CD4-positive, alpha-beta memory T cell (primary cell): ENCODE results near the gene HOXB3. TPM values are rescaled to one million over a fixed set of nuclear protein-coding genes. Genes with fewer than 3 reads are reported as not detected.

Experiments used
- CTCF ChIA-PET: fragments of 350-600 bp; sonication (Branson Sonifier 250); formaldehyde crosslinking; loops from one replicate; lab custom pipeline; 2021; ENCODE audit warnings: inconsistent platforms; ENCODE audit not compliant: partially characterized antibody; lab: Charles Lee
- POLR2A ChIA-PET: fragments of 350-600 bp; sonication (Branson Sonifier 250); formaldehyde crosslinking; loops from one replicate; lab custom pipeline; 2021; ENCODE audit not compliant: partially characterized antibody; lab: Charles Lee
- DNase-seq, 5 donors: peaks; one replicate each; pipeline versions ENCODE4 v3.0.0 to v3.0.0-alpha.2; 2020 to 2022; ENCODE audit warnings: mixed read lengths in 1 of 5
- H3K27ac ChIP-seq: one replicate; pipeline ENCODE4 v1.7.0; 2013; ENCODE audit warnings: low read depth, low read length
- H3K27me3 ChIP-seq: 2 replicates; pipeline ENCODE4 v1.7.0; 2013; ENCODE audit warnings: mild to moderate bottlenecking, low read length, moderate library complexity; ENCODE audit not compliant: insufficient read depth
- H3K36me3 ChIP-seq: 2 replicates; pipeline ENCODE4 v1.7.0; 2013; ENCODE audit warnings: mild to moderate bottlenecking, low read length, moderate library complexity; ENCODE audit not compliant: insufficient read depth
- H3K4me1 ChIP-seq: 2 replicates; pipeline ENCODE4 v1.7.0; 2013; ENCODE audit warnings: mild to moderate bottlenecking, low read length, moderate library complexity; ENCODE audit not compliant: insufficient read depth
- H3K4me3 ChIP-seq, 2 donors: one replicate each; pipeline ENCODE4 v1.7.0; 2013; ENCODE audit warnings: low read length in 2 of 2, mild to moderate bottlenecking in 1 of 2
- H3K9me3 ChIP-seq, 2 donors: one replicate each; pipeline ENCODE4 v1.7.0; 2013; ENCODE audit warnings: low read length in 2 of 2, control low read depth in 1 of 2; ENCODE audit not compliant: control insufficient read depth in 1 of 2
- H3K27ac Mint-ChIP-seq, 7 donors: one replicate each; pipeline ENCODE4 v1.8.0; 2020 to 2021; ENCODE audit warnings: mixed read lengths in 7 of 7, mild to moderate bottlenecking in 6 of 7, inconsistent platforms in 3 of 7, moderate library complexity in 3 of 7
- H3K27me3 Mint-ChIP-seq, 2 donors: one replicate each; pipeline ENCODE4 v1.8.0; 2020 to 2021; ENCODE audit warnings: mixed read lengths in 2 of 2
- H3K36me3 Mint-ChIP-seq, 2 donors: one replicate each; pipeline ENCODE4 v1.8.0; 2020 to 2021; ENCODE audit warnings: mixed read lengths in 2 of 2, inconsistent platforms in 1 of 2, mild to moderate bottlenecking in 1 of 2
- H3K4me1 Mint-ChIP-seq, 4 donors: one replicate each; pipeline ENCODE4 v1.8.0; 2020 to 2021; ENCODE audit warnings: mixed read lengths in 4 of 4, mild to moderate bottlenecking in 1 of 4
- H3K4me3 Mint-ChIP-seq, 8 donors: one replicate each; pipeline ENCODE4 v1.8.0; 2020 to 2021; ENCODE audit warnings: mixed read lengths in 8 of 8, mild to moderate bottlenecking in 7 of 8, moderate library complexity in 6 of 8, inconsistent platforms in 3 of 8
- H3K9me3 Mint-ChIP-seq, 8 donors: one replicate each; pipeline ENCODE4 v1.8.0; 2020 to 2021; ENCODE audit warnings: mixed read lengths in 8 of 8, mild to moderate bottlenecking in 5 of 8, inconsistent platforms in 3 of 8, moderate library complexity in 1 of 8
- intact Hi-C: fragments of 100-400 bp; cut with micrococcal nuclease; formaldehyde crosslinking; loops from one replicate; pipeline ENCODE4 v1.15.1; 2023
- polyA plus RNA-seq, 2 donors: library from polyadenylated mRNA; unstranded; fragments of 300-500 nt; fragmentation: Illumina TruSeq; gene quantifications; one replicate each; pipeline ENCODE4 v1.2.3, GENCODE V29; 2021
- total RNA-seq, 2 experiments: library from RNA; stranded (reverse); gene quantifications; one replicate each; pipeline ENCODE4 v1.2.3, GENCODE V29; 2021

Gene HOXB3
- total and polyA plus RNA-seq, 4 experiments from 2014 or later = 0.10 to 14.5 (median 11.2) TPM; not detected in 1

GRCh38 chr17:48593840-48594537, 3.9 kb upstream of the HOXB3 start:
- Histone ChIP-seq H3K9me3 (no peaks in the 10 kb centered on the region), H3K36me3 (no peaks in the 10 kb centered on the region), H3K4me1 (peaks cover 46% of the 10 kb centered on the region), H3K27ac (no peak overlapping the region), H3K27me3 (peaks cover 47% of the 10 kb centered on the region), H3K4me3 (peak overlapping the region in 1 of 2 donors; percentile 30)
- H3K27ac Mint-ChIP-seq = peak overlapping the region in 1 of 7 donors; percentile 74
- peaks cover 44 to 72% of the 10 kb centered on the region in 2 donors for H3K27me3 Mint-ChIP-seq
- peak overlapping the region; percentile 80 to 92 (median 82) for H3K4me3 Mint-ChIP-seq
- peaks cover 23 to 55% (median 43%) of the 10 kb centered on the region in 4 donors for H3K4me1 Mint-ChIP-seq
- H3K9me3 Mint-ChIP-seq = peaks cover 0 to 2% (median 0%) of the 10 kb centered on the region in 8 donors
- intact Hi-C loops = loop anchor here (1.0 to 5.0 kb wide), 4 partner anchors 102 to 567 kb away; no protein-coding TSS in a partner anchor
- CTCF ChIA-PET = interaction anchor here (0.7 to 6.0 kb wide), 28 partner anchors 19 to 514 kb away, joined by 3 to 59 read pairs (median 5); partner anchors contain the start of gene HOXB8
- peak; percentile 71 to 82 (median 77) for DNase-seq
- POLR2A ChIA-PET = interaction anchor here (0.5 to 1.6 kb wide), 7 partner anchors 11 to 272 kb away, joined by 3 to 5 read pairs (median 3); partner anchors contain the start of gene HOXB6
- H3K36me3 Mint-ChIP-seq = no peaks in the 10 kb centered on the region

GRCh38 chr17:48593126-48593829, 3.2 kb upstream of the HOXB3 start, which contains the start of gene HOXB5:
HOXB5 (minus strand) TSS chr17:48593779; CDS start chr17:48593682, 97 bp downstream.
- peaks cover 39% of the 10 kb centered on the region for H3K4me1 ChIP-seq
- CTCF ChIA-PET = interaction anchor here (0.6 to 6.0 kb wide), 61 partner anchors 14 to 1501 kb away, joined by 3 to 59 read pairs (median 4); partner anchors contain the start of genes HOXB8, LRRC46 and MRPL10
- H3K9me3 Mint-ChIP-seq = peaks cover 0 to 2% (median 0%) of the 10 kb centered on the region in 8 donors
- peaks cover 43 to 71% of the 10 kb centered on the region in 2 donors for H3K27me3 Mint-ChIP-seq
- peak within 1 kb of the TSS; percentile 80 to 92 (median 82) for H3K4me3 Mint-ChIP-seq
- peak within 1 kb of the TSS in 1 of 2 donors; percentile 30 for H3K4me3 ChIP-seq
- intact Hi-C loops = loop anchor here (1.0 to 5.0 kb wide), 3 partner anchors 257 to 566 kb away; no protein-coding TSS in a partner anchor
- no peaks in the 10 kb centered on the region for H3K36me3 Mint-ChIP-seq
- peaks cover 46% of the 10 kb centered on the region for H3K27me3 ChIP-seq
- no peak within 1 kb of the TSS for H3K27ac ChIP-seq
- no peaks in the 10 kb centered on the region for H3K36me3 ChIP-seq
- H3K27ac Mint-ChIP-seq = peak within 1 kb of the TSS in 1 of 7 donors; percentile 74
- POLR2A ChIA-PET = interaction anchor here (0.5 to 1.9 kb wide), 16 partner anchors 11 to 513 kb away, joined by 3 to 8 read pairs (median 4); partner anchors contain the start of genes HOXB4, HOXB6 and HOXB9
- DNase-seq = no peak
- H3K4me1 Mint-ChIP-seq = peaks cover 23 to 48% (median 39%) of the 10 kb centered on the region in 4 donors
- no peaks in the 10 kb centered on the region for H3K9me3 ChIP-seq

GRCh38 chr17:48592577-48592976, 2.5 kb upstream of the HOXB3 start:
- H3K27ac ChIP-seq = no peak overlapping the region
- H3K4me1 Mint-ChIP-seq = peaks cover 17 to 42% (median 33%) of the 10 kb centered on the region in 4 donors
- no peak overlapping the region for H3K4me3 ChIP-seq
- DNase-seq = no peak
- no peaks in the 10 kb centered on the region for H3K36me3 Mint-ChIP-seq
- peaks cover 39% of the 10 kb centered on the region for H3K27me3 ChIP-seq
- ChIA-PET POLR2A (interaction anchor here (0.8 to 1.9 kb wide), 12 partner anchors 14 to 299 kb away, joined by 3 to 8 read pairs (median 4); partner anchors contain the start of genes HOXB4 and HOXB9), CTCF (interaction anchor here (0.6 to 6.0 kb wide), 51 partner anchors 13 to 1501 kb away, joined by 3 to 59 read pairs (median 4); partner anchors contain the start of gene HOXB8)
- no peaks in the 10 kb centered on the region for H3K36me3 ChIP-seq
- H3K9me3 Mint-ChIP-seq = peaks cover 0 to 2% (median 0%) of the 10 kb centered on the region in 8 donors
- H3K27ac Mint-ChIP-seq = peak overlapping the region in 1 of 7 donors; percentile 74
- H3K4me1 ChIP-seq = peaks cover 34% of the 10 kb centered on the region
- peak overlapping the region; percentile 45 to 92 (median 82) for H3K4me3 Mint-ChIP-seq
- peaks cover 40 to 69% of the 10 kb centered on the region in 2 donors for H3K27me3 Mint-ChIP-seq
- H3K9me3 ChIP-seq = no peaks in the 10 kb centered on the region
- intact Hi-C loops = loop anchor here (5.0 kb wide), 1 partner anchor 565 kb away; no protein-coding TSS in a partner anchor

- no peaks in the 10 kb centered on the region for H3K36me3 Mint-ChIP-seq
- no peaks in the 10 kb centered on the region for H3K36me3 ChIP-seq
- no peak overlapping the region for H3K27ac Mint-ChIP-seq
- CTCF ChIA-PET = interaction anchor here (0.9 to 6.0 kb wide), 23 partner anchors 13 to 567 kb away, joined by 3 to 59 read pairs (median 6); partner anchors contain the start of gene HOXB8
- peak overlapping the region in 2 of 8 donors; percentile 35 to 80 for H3K4me3 Mint-ChIP-seq
- H3K4me1 Mint-ChIP-seq = peaks cover 15 to 40% (median 30%) of the 10 kb centered on the region in 4 donors
- DNase-seq = no peak
- H3K27me3 Mint-ChIP-seq = peaks cover 41 to 69% of the 10 kb centered on the region in 2 donors
- H3K9me3 ChIP-seq = no peaks in the 10 kb centered on the region
- H3K9me3 Mint-ChIP-seq = peaks cover 0 to 2% (median 0%) of the 10 kb centered on the region in 8 donors
- peaks cover 29% of the 10 kb centered on the region for H3K4me1 ChIP-seq
- POLR2A ChIA-PET = interaction anchor here (1.0 to 1.9 kb wide), 6 partner anchors 13 to 298 kb away, joined by 4 to 8 read pairs (median 4); partner anchors contain the start of gene HOXB4
- H3K27me3 ChIP-seq = peaks cover 39% of the 10 kb centered on the region
- intact Hi-C loops = loop anchor here (5.0 kb wide), 1 partner anchor 565 kb away; no protein-coding TSS in a partner anchor
- no peak overlapping the region for H3K27ac ChIP-seq
- no peak overlapping the region for H3K4me3 ChIP-seq
Measured at GRCh38 chr17:48592057-48592514, 2.0 kb upstream of the HOXB3 start.

- peaks cover 24% of the 10 kb centered on the region for H3K4me1 ChIP-seq
- Mint-ChIP-seq H3K27ac (no peak overlapping the region), H3K4me3 (peak overlapping the region in 3 of 8 donors; percentile 23 to 54 (median 35)), H3K36me3 (no peaks in the 10 kb centered on the region), H3K9me3 (peaks cover 0 to 2% (median 0%) of the 10 kb centered on the region in 8 donors), H3K27me3 (peaks cover 42 to 65% of the 10 kb centered on the region in 2 donors), H3K4me1 (peaks cover 11 to 36% (median 25%) of the 10 kb centered on the region in 4 donors)
- peaks cover 39% of the 10 kb centered on the region for H3K27me3 ChIP-seq
- ChIA-PET CTCF (interaction anchor here (1.3 to 6.0 kb wide), 8 partner anchors 27 to 328 kb away, joined by 3 to 59 read pairs (median 29); no protein-coding TSS in a partner anchor), POLR2A (interaction anchor here (1.9 kb wide), 1 partner anchor 13 kb away, joined by 8 read pairs; the partner anchor contains the start of gene HOXB4)
- no peak for DNase-seq
- intact Hi-C loops = loop anchor here (5.0 kb wide), 1 partner anchor 564 kb away; no protein-coding TSS in a partner anchor
- no peak overlapping the region for H3K4me3 ChIP-seq
- no peak overlapping the region for H3K27ac ChIP-seq
- H3K9me3 ChIP-seq = no peaks in the 10 kb centered on the region
- H3K36me3 ChIP-seq = no peaks in the 10 kb centered on the region
Measured at GRCh38 chr17:48591255-48592056, 1.4 kb upstream of the HOXB3 start.
